Measurements from ENCODE around the gene CXCL9.

CXCL9 gene

GRCh38 chr4:76022677-76023076 is 15.4 kb upstream of the CXCL9 start:
- TF ChIP-seq, protein P1, sequence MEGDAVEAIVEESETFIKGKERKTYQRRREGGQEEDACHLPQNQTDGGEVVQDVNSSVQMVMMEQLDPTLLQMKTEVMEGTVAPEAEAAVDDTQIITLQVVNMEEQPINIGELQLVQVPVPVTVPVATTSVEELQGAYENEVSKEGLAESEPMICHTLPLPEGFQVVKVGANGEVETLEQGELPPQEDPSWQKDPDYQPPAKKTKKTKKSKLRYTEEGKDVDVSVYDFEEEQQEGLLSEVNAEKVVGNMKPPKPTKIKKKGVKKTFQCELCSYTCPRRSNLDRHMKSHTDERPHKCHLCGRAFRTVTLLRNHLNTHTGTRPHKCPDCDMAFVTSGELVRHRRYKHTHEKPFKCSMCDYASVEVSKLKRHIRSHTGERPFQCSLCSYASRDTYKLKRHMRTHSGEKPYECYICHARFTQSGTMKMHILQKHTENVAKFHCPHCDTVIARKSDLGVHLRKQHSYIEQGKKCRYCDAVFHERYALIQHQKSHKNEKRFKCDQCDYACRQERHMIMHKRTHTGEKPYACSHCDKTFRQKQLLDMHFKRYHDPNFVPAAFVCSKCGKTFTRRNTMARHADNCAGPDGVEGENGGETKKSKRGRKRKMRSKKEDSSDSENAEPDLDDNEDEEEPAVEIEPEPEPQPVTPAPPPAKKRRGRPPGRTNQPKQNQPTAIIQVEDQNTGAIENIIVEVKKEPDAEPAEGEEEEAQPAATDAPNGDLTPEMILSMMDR (IDR thresholded peaks at IDR 0.05; ENCODE audit: borderline replicate concordance, insufficient read depth, low read depth, low read length), result no peak
- no peak overlapping the region for H3K4me3 ChIP-seq (ENCODE audit: low read depth, low read length)

GRCh38 chr4:76022031-76022430 is 14.7 kb upstream of the CXCL9 start:
- TF ChIP-seq, protein P1 (IDR thresholded peaks at IDR 0.05; ENCODE audit: borderline replicate concordance, insufficient read depth, low read depth, low read length), result no peak
- no peak overlapping the region for H3K4me3 ChIP-seq (ENCODE audit: low read depth, low read length)

GRCh38 chr4:76017056-76017686 is 9.9 kb upstream of the CXCL9 start:
- H3K4me3 ChIP-seq (ENCODE audit: low read depth, low read length), result no peak overlapping the region
- TF ChIP-seq, protein P1 (IDR thresholded peaks at IDR 0.05; ENCODE audit: borderline replicate concordance, insufficient read depth, low read depth, low read length), result no peak

- no peak overlapping the region for H3K4me3 ChIP-seq (ENCODE audit: low read depth, low read length)
- TF ChIP-seq, protein P1 (IDR thresholded peaks at IDR 0.05; ENCODE audit: borderline replicate concordance, insufficient read depth, low read depth, low read length), result no peak
Measured at GRCh38 chr4:76016393-76016792, 9.1 kb upstream of the CXCL9 start.

DNA sequence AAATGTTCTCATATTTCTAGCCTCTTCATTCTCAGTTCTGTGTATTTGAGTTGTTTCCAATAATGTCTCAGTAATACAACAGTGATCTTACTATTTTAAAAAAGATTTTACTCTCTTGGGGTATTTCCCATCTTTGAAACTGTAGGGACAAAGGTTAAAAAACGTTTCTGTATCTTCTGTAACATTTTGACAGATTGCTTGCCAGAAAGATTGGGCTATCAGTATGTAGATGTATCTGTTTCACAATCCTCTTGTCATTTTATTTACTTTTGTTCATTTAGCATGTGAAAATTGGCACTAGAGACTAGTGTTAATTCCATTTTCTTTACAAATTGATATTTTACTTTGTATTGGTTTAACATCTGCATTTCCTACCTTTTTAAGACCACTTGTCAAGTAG is 6.2 kb upstream of the CXCL9 start:
- TF ChIP-seq, protein P1 (IDR thresholded peaks at IDR 0.05; ENCODE audit: borderline replicate concordance, insufficient read depth, low read depth, low read length), result no peak
- H3K4me3 ChIP-seq (ENCODE audit: low read depth, low read length), result no peak overlapping the region

DNA sequence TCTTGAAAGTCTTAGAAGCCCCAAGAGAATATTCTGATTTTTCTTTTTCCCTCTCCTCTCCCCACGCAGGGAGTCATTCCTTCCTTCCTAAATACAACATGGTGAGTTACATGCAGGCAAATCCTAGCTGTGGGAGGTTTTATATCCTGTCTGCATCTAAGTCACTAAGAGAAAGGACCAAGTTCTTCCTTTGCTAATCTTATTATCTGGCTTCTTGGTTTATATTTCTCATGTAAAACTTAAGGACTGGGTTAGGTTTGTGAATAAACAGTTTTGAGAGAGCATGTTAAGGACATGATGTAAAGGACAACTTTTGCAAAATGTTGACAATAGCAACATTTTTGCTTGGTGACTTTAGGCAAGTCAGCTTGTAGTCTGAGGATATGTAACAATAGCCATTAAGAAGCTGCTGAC is 5.1 kb upstream of the CXCL9 start:
- TF ChIP-seq, protein P1 (IDR thresholded peaks at IDR 0.05; ENCODE audit: borderline replicate concordance, insufficient read depth, low read depth, low read length), result no peak

DNA sequence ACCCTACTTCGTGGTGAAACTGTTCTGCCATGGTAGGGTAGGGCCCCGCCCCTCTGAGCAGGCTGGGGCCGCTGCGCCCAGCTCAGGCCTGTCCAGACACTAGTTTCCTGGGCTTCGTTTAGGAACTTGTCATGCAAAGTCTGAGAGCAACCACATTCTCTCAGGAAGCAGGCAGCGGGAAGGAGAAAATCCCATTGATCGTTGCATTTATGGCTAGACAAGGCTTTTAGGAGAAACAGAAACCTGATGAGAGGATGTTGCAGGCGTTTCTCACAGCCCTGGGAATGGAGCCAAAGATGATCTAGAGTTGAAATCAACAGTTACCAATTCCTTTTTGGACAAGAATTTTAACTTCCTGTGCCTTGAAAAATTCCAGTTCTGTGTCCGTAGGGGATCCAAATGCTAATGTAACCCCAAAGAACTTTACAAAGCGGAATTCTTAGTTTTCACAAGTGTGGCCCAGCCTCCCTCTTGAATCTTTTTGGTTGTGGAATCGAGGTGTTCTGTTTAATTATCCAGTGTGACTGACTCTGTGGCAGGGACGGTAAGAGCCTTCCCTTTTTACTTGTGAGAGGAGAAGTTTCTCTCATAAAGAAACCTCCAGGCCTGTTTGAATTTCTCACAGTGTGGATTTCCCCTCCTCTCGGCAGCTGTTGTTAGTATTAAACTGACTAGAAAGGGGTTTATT is 4.5 kb upstream of the CXCL9 start:
- TF ChIP-seq, protein P1 (IDR thresholded peaks at IDR 0.05; ENCODE audit: borderline replicate concordance, insufficient read depth, low read depth, low read length), result no peak
- H3K4me3 ChIP-seq (ENCODE audit: low read depth, low read length), result no peak overlapping the region

More for the DNA sequence above, 5.1 kb upstream of the CXCL9 start:
- no peak overlapping the region for H3K4me3 ChIP-seq (ENCODE audit: low read depth, low read length)

Measured in GM12875 (cell line).